HCT116 (cell line): ENCODE results near the gene PLAC9. TPM values are rescaled to one million over a fixed set of nuclear protein-coding genes. Genes with fewer than 3 reads are reported as not detected.

ENCODE experiments used
- ATAC-seq: fragments of 200-7000 bp; cut with Tn5 transposase; 2 replicates; pipeline ENCODE4 v1.9.1; 2020; ENCODE audit warnings: mild to moderate bottlenecking, moderate library complexity
- BruUV-seq: library from RNA; stranded (reverse); fragments of 400-500 nt; replicated peaks from 2 replicates; lab custom pipeline; 2021; lab: Mats Ljungman, UMichigan
- CTCF ChIA-PET: fragments of 300-600 bp; sonication (Branson Sonifier 250); formaldehyde crosslinking; loops from one replicate; lab custom pipeline; 2021; ENCODE audit warnings: antibody characterized with exemption; lab: Charles Lee
- POLR2A ChIA-PET: fragments of 300-600, 350-600 bp; sonication (Branson Sonifier 250); formaldehyde crosslinking; loops from one replicate; lab custom pipeline; 2021; ENCODE audit warnings: antibody characterized with exemption; lab: Charles Lee
- RAD21 ChIA-PET, 2 experiments: fragments of 300-600 bp; sonication (Branson Sonifier 250); formaldehyde crosslinking; loops; one replicate each; lab custom pipeline; 2023; ENCODE audit warnings: low total read pairs in 2 of 2; ENCODE audit not compliant: uncharacterized antibody in 2 of 2, unreplicated experiment in 2 of 2, low non-redundant PET in 1 of 2; lab: Charles Lee
- DNase-seq: peaks from one replicate; pipeline ENCODE4 v3.0.0-alpha.2; 2010; ENCODE audit warnings: low read depth, low spot score
- H2AFZ ChIP-seq: fragments of 200-600 bp; shearing (Covaris generic), sonication (generic); 2 replicates; pipeline ENCODE4 v1.6.1; 2017; ENCODE audit warnings: low read depth, mixed run types, mixed read lengths, antibody characterized with exemption, low read length; ENCODE audit not compliant: poor library complexity, severe bottlenecking
- H3K27ac ChIP-seq: 2 replicates; pipeline ENCODE4 v1.5.1; 2012; ENCODE audit warnings: low read depth, low read length
- H3K27me3 ChIP-seq: fragments of 200-600 bp; sonication (generic); 2 replicates; pipeline ENCODE4 v1.6.1; 2016; ENCODE audit warnings: mixed run types, low read length, mixed read lengths; ENCODE audit not compliant: insufficient read depth
- H3K36me3 ChIP-seq, 2 experiments: fragments of 200-500 bp in 1 of 2; fragments of 200-600 bp in 1 of 2; sonication (Bioruptor generic) in 1 of 2; sonication (generic) in 1 of 2; 2 replicates each; pipeline versions ENCODE4 v1.5.1 to v1.6.1; 2014 to 2016; ENCODE audit warnings: low read length in 2 of 2, inconsistent platforms in 1 of 2, mixed read lengths in 1 of 2, mixed run types in 1 of 2; ENCODE audit not compliant: insufficient read depth in 2 of 2, control insufficient read depth in 1 of 2
- H3K4me1 ChIP-seq, 2 experiments: fragments of 200-600 bp in 1 of 2; sonication (generic) in 1 of 2; 2 replicates each; pipeline versions ENCODE4 v1.5.1 to v1.6.1; 2012 to 2017; ENCODE audit warnings: low read length in 2 of 2, inconsistent platforms in 1 of 2, mild to moderate bottlenecking in 1 of 2, mixed read lengths in 1 of 2, mixed run types in 1 of 2, moderate library complexity in 1 of 2; ENCODE audit not compliant: insufficient read depth in 2 of 2, control insufficient read depth in 1 of 2
- H3K4me2 ChIP-seq: fragments of 200-600 bp; sonication (generic); 2 replicates; pipeline ENCODE4 v1.6.1; 2017; ENCODE audit warnings: mixed run types, low read length, mixed read lengths
- H3K4me3 ChIP-seq, 2 experiments: fragments of 200-600 bp in 1 of 2; sonication (generic) in 1 of 2; replicated peaks in 1 of 2; 2 replicates each; pipeline ENCODE4 v1.5.1; 2011 to 2016; ENCODE audit warnings: low read length in 2 of 2, control low read depth in 1 of 2, low read depth in 1 of 2, mild to moderate bottlenecking in 1 of 2, mixed read lengths in 1 of 2, mixed run types in 1 of 2
- H3K79me2 ChIP-seq: fragments of 200-600 bp; sonication (generic); 2 replicates; pipeline ENCODE4 v1.6.1; 2017; ENCODE audit warnings: mild to moderate bottlenecking, mixed run types, low read length, moderate library complexity, mixed read lengths; ENCODE audit not compliant: insufficient read depth
- H3K9ac ChIP-seq: fragments of 200-600 bp; sonication (generic); 2 replicates; pipeline ENCODE4 v1.6.1; 2016; ENCODE audit warnings: low read length, mixed read lengths
- H3K9me2 ChIP-seq: fragments of 200-600 bp; sonication (generic), shearing (Covaris generic); 2 replicates; pipeline ENCODE4 v1.6.1; 2017; ENCODE audit warnings: mixed run types, mild to moderate bottlenecking, moderate library complexity; ENCODE audit not compliant: insufficient read depth
- H3K9me3 ChIP-seq, 2 experiments: fragments of 200-500 bp in 1 of 2; fragments of 200-600 bp in 1 of 2; sonication (Bioruptor generic) in 1 of 2; sonication (generic) in 1 of 2; 2 replicates each; pipeline ENCODE4 v1.6.1; 2014 to 2017; ENCODE audit warnings: low read length in 2 of 2, mixed read lengths in 2 of 2, inconsistent platforms in 1 of 2, low read depth in 1 of 2, mild to moderate bottlenecking in 1 of 2, mixed run types in 1 of 2, moderate library complexity in 1 of 2; ENCODE audit not compliant: control insufficient read depth in 1 of 2, insufficient read depth in 1 of 2
- H4K20me1 ChIP-seq: fragments of 200-600 bp; sonication (generic), shearing (Covaris generic); 2 replicates; pipeline ENCODE4 v1.6.1; 2017; ENCODE audit warnings: mixed run types, mild to moderate bottlenecking, moderate library complexity; ENCODE audit not compliant: insufficient read depth
- ATF3 ChIP-seq: IDR thresholded peaks from 2 replicates; pipeline ENCODE4 v1.6.1; 2012
- CBX3 ChIP-seq: IDR thresholded peaks from 2 replicates; pipeline ENCODE4 v1.6.1; 2012; ENCODE audit warnings: low read depth
- CEBPB ChIP-seq: IDR thresholded peaks from 2 replicates; pipeline ENCODE4 v1.6.1; 2012; ENCODE audit warnings: low read depth
- ELF1 ChIP-seq: IDR thresholded peaks from 2 replicates; pipeline ENCODE4 v1.6.1; 2012; ENCODE audit warnings: low read depth, borderline replicate concordance
- EZH2 ChIP-seq: fragments of 200-600 bp; sonication (generic); IDR thresholded peaks from 2 replicates; pipeline ENCODE4 v1.6.1; 2017; ENCODE audit warnings: antibody characterized with exemption, mixed run types
- EZH2phosphoT487 ChIP-seq: fragments of 200-600 bp; IDR thresholded peaks from 2 replicates; pipeline ENCODE4 v1.6.1; 2018; ENCODE audit warnings: antibody characterized with exemption, borderline replicate concordance
- FOSL1 ChIP-seq: IDR thresholded peaks from 2 replicates; pipeline ENCODE4 v1.6.1; 2012; ENCODE audit warnings: low read depth
- MAX ChIP-seq: IDR thresholded peaks from 2 replicates; pipeline ENCODE4 v1.6.1; 2012
- POLR2A ChIP-seq: IDR thresholded peaks from 2 replicates; pipeline ENCODE4 v1.7.0; 2011; ENCODE audit warnings: borderline replicate concordance; ENCODE audit not compliant: insufficient read depth, insufficient read length; ENCODE audit errors: extremely low read depth
- RAD21 ChIP-seq: IDR thresholded peaks from 2 replicates; pipeline ENCODE4 v1.6.1; 2012; ENCODE audit warnings: low read depth, mild to moderate bottlenecking
- REST ChIP-seq: IDR thresholded peaks from 2 replicates; pipeline ENCODE4 v1.6.1; 2012; ENCODE audit warnings: low read depth
- intact Hi-C: fragments of 100-400 bp; cut with micrococcal nuclease; formaldehyde crosslinking; loops from 2 replicates; pipeline ENCODE4 v1.10.0; 2022
- total RNA-seq: library from RNA; stranded (reverse); gene quantifications from one replicate; pipeline ENCODE4 v1.2.1, GENCODE V29; 2021; ENCODE audit not compliant: unreplicated experiment

Gene PLAC9
- total RNA-seq, 1 experiment from 2014 or later, result not detected

GRCh38 chr10:80187465-80188409 is 55.2 kb downstream of the PLAC9 start:
- Histone ChIP-seq H3K27ac (no peak overlapping the region), H3K9ac (no peak overlapping the region), H3K27me3 (no peaks in the 10 kb centered on the region), H3K4me3 (no peak overlapping the region), H3K79me2 (peaks cover 100% of the 10 kb centered on the region), H3K4me1 (peaks cover 0 to 51% of the 10 kb centered on the region in 2 experiments; a peak in 2 of 4 replicates), H4K20me1 (peaks cover 28% of the 10 kb centered on the region), H3K4me2 (no peak overlapping the region), H3K9me2 (no peaks in the 10 kb centered on the region), H3K36me3 (peaks cover 0 to 15% of the 10 kb centered on the region in 2 experiments; a peak in 1 of 4 replicates), H2AFZ (no peak overlapping the region), H3K9me3 (peaks cover 0 to 3% of the 10 kb centered on the region in 2 experiments; a peak in 1 of 4 replicates)
- DNase-seq, result no peak
- RAD21 ChIA-PET, result no interaction called here
- intact Hi-C loops, result no loop called here
- TF ChIP-seq EZH2 (no peak), CBX3 (no peak), EZH2phosphoT487 (no peak), RAD21 (no peak), FOSL1 (no peak), POLR2A (no peak), CEBPB (no peak), ATF3 (no peak), ELF1 (no peak), MAX (no peak), REST (no peak)
- ATAC-seq, result no peak
- BruUV-seq, result no TSS peak
- POLR2A ChIA-PET, result interaction anchor here (0.9 kb wide), 1 partner anchor 16 kb away, joined by 3 read pairs; no protein-coding TSS in a partner anchor
- CTCF ChIA-PET, result no interaction called here
